Measurements from ENCODE around the gene SCUBE3.

SCUBE3 gene

GRCh38 chr6:35300848-35301247, 87.1 kb downstream of the SCUBE3 start:
- Histone ChIP-seq H3K9ac (ENCODE audit: insufficient read length) (no peak overlapping the region), H3K27ac (no peak overlapping the region), H3K9me3 (ENCODE audit: low read depth, low read length) (no peaks in the 10 kb centered on the region), H3K4me3 (no peak overlapping the region), H3K36me3 (ENCODE audit: insufficient read depth, low read length) (no peaks in the 10 kb centered on the region)
- TF ChIP-seq EZH2 (IDR thresholded peaks at IDR 0.05) = no peak
- no peak for TF ChIP-seq POLR2AphosphoS5 (IDR thresholded peaks at IDR 0.05; ENCODE audit: borderline replicate concordance, low read depth, low read length)
- TF ChIP-seq FOXP2 (optimal IDR thresholded peaks at IDR 0.05; ENCODE audit: control extremely low read depth, extremely low read length, insufficient read depth) = no peak
- DNase-seq (ENCODE audit: low read depth, low spot score) = no peak

Data from SK-N-MC (cell line).